H1 (cell line): ENCODE results near the gene MGST2. TPM values are rescaled to one million over a fixed set of nuclear protein-coding genes. Genes with fewer than 3 reads are reported as not detected.

ENCODE experiments used
- CTCF ChIA-PET: fragments of 300-600 bp; sonication (Branson Sonifier 250); formaldehyde crosslinking; loops from one replicate; lab custom pipeline; 2021; ENCODE audit not compliant: partially characterized antibody; lab: Charles Lee
- POLR2A ChIA-PET: fragments of 300-600 bp; sonication (Branson Sonifier 250); formaldehyde crosslinking; loops from one replicate; lab custom pipeline; 2021; ENCODE audit warnings: inconsistent platforms; ENCODE audit not compliant: partially characterized antibody; lab: Charles Lee
- DNase-seq, 2 experiments: peaks; one replicate each; pipeline versions ENCODE4 v3.0.0 to v3.0.0-alpha.2; 2010 to 2022; ENCODE audit warnings: low spot score in 2 of 2, low read depth in 1 of 2, mixed read lengths in 1 of 2
- FAIRE-seq: peaks from 2 replicates; lab custom pipeline; 2011; peaks lifted over from hg19 to GRCh38; lab: Jason Lieb, UNC
- H2AFZ ChIP-seq: 2 replicates; pipeline ENCODE4 v1.8.1; 2012; ENCODE audit warnings: low read length, inconsistent platforms
- H2AK5ac ChIP-seq: 2 replicates; pipeline ENCODE4 v1.6.1; 2013; ENCODE audit warnings: low read depth, low read length
- H2BK120ac ChIP-seq: replicated peaks from 2 replicates; pipeline ENCODE3; 2013; ENCODE audit warnings: low read depth, low read length, inconsistent platforms
- H2BK12ac ChIP-seq: 2 replicates; pipeline ENCODE4 v1.6.1; 2013; ENCODE audit warnings: low read depth, low read length
- H2BK15ac ChIP-seq: 2 replicates; pipeline ENCODE4 v1.6.1; 2013; ENCODE audit warnings: low read length
- H2BK20ac ChIP-seq: 2 replicates; pipeline ENCODE4 v1.6.1; 2013; ENCODE audit warnings: low read length
- H2BK5ac ChIP-seq: 2 replicates; pipeline ENCODE4 v1.6.1; 2013; ENCODE audit warnings: low read depth, low read length
- H3K14ac ChIP-seq: 2 replicates; pipeline ENCODE4 v1.6.1; 2013; ENCODE audit warnings: inconsistent platforms; ENCODE audit not compliant: insufficient read length
- H3K18ac ChIP-seq: 2 replicates; pipeline ENCODE4 v1.6.1; 2013; ENCODE audit warnings: low read length; ENCODE audit errors: extremely low read depth
- H3K23ac ChIP-seq: 2 replicates; pipeline ENCODE4 v1.6.1; 2013; ENCODE audit warnings: inconsistent platforms; ENCODE audit not compliant: insufficient read length
- H3K23me2 ChIP-seq: 2 replicates; pipeline ENCODE4 v1.6.1; 2013; ENCODE audit warnings: low read depth, low read length
- H3K27ac ChIP-seq: 2 replicates; pipeline ENCODE4 v1.6.1; 2011; ENCODE audit warnings: low read depth, low read length, inconsistent platforms
- H3K27me3 ChIP-seq, 4 experiments: replicated peaks in 1 of 4; 1 replicate in 1 of 4; 2 replicates in 3 of 4; pipeline versions ENCODE4 v1.6.1 to v1.8.1; 2011 to 2013; ENCODE audit warnings: low read length in 3 of 4, mild to moderate bottlenecking in 3 of 4, inconsistent platforms in 2 of 4, mixed read lengths in 2 of 4, moderate library complexity in 1 of 4; ENCODE audit not compliant: control insufficient read depth in 3 of 4, insufficient read depth in 3 of 4; ENCODE audit errors: extremely low read depth in 1 of 4
- H3K36me3 ChIP-seq, 4 experiments: 2 replicates each; pipeline versions ENCODE4 v1.6.1 to v1.8.1; 2011 to 2013; ENCODE audit warnings: mild to moderate bottlenecking in 4 of 4, low read length in 3 of 4, moderate library complexity in 2 of 4, control low read depth in 1 of 4, inconsistent platforms in 1 of 4; ENCODE audit not compliant: insufficient read depth in 4 of 4, control insufficient read depth in 2 of 4
- H3K4ac ChIP-seq: replicated peaks from 2 replicates; pipeline ENCODE3; 2013; ENCODE audit warnings: low read length, low read depth, mixed read lengths, inconsistent platforms; ENCODE audit not compliant: insufficient read length
- H3K4me1 ChIP-seq, 4 experiments: replicated peaks in 1 of 4; 1 replicate in 1 of 4; 2 replicates in 3 of 4; pipeline versions ENCODE4 v1.6.1 to v1.8.1; 2011 to 2013; ENCODE audit warnings: low read length in 3 of 4, inconsistent platforms in 2 of 4, mixed read lengths in 1 of 4; ENCODE audit not compliant: insufficient read depth in 4 of 4, control insufficient read depth in 3 of 4
- H3K4me2 ChIP-seq, 2 experiments: 2 replicates each; pipeline versions ENCODE4 v1.6.1 to v1.8.1; 2011 to 2013; ENCODE audit warnings: low read depth in 2 of 2, low read length in 2 of 2, control low read depth in 1 of 2, inconsistent platforms in 1 of 2, mild to moderate bottlenecking in 1 of 2; ENCODE audit not compliant: insufficient read depth in 1 of 2
- H3K4me3 ChIP-seq, 4 experiments: fragments of 200-600, 300-600 bp in 1 of 4; sonication (generic), shearing (Covaris generic), sonication (Bioruptor Twin) in 1 of 4; 2 replicates each; pipeline versions ENCODE4 v1.5.1 to v1.8.1; 2011 to 2016; ENCODE audit warnings: low read length in 4 of 4, low read depth in 3 of 4, control low read depth in 2 of 4, inconsistent platforms in 2 of 4, mild to moderate bottlenecking in 2 of 4, mixed read lengths in 1 of 4, moderate library complexity in 1 of 4; ENCODE audit not compliant: insufficient read depth in 2 of 4; ENCODE audit errors: extremely low read depth in 1 of 4
- H3K56ac ChIP-seq: replicated peaks from 2 replicates; pipeline ENCODE3; 2013; ENCODE audit warnings: low read depth, mild to moderate bottlenecking, mixed read lengths, low read length, inconsistent platforms; ENCODE audit not compliant: insufficient read length
- H3K79me1 ChIP-seq: 2 replicates; pipeline ENCODE4 v1.6.1; 2013; ENCODE audit warnings: low read depth, low read length, control low read depth
- H3K79me2 ChIP-seq, 2 experiments: 2 replicates each; pipeline versions ENCODE4 v1.6.1 to v1.8.1; 2012 to 2013; ENCODE audit warnings: low read length in 2 of 2, mild to moderate bottlenecking in 2 of 2, inconsistent platforms in 1 of 2; ENCODE audit not compliant: insufficient read depth in 2 of 2, control insufficient read depth in 1 of 2
- H3K9ac ChIP-seq, 4 experiments: replicated peaks in 1 of 4; 1 replicate in 1 of 4; 2 replicates in 3 of 4; pipeline versions ENCODE4 v1.6.1 to v1.8.1; 2011 to 2013; ENCODE audit warnings: low read depth in 3 of 4, low read length in 3 of 4, control low read depth in 2 of 4, mild to moderate bottlenecking in 2 of 4, moderate library complexity in 2 of 4, inconsistent platforms in 1 of 4; ENCODE audit errors: extremely low read depth in 1 of 4
- H3K9me3 ChIP-seq, 2 experiments: 2 replicates each; pipeline versions ENCODE4 v1.6.1 to v1.8.1; 2012 to 2013; ENCODE audit warnings: mild to moderate bottlenecking in 2 of 2, moderate library complexity in 2 of 2, control low read depth in 1 of 2, inconsistent platforms in 1 of 2, low read depth in 1 of 2, low read length in 1 of 2, mixed read lengths in 1 of 2; ENCODE audit not compliant: insufficient read depth in 2 of 2
- H4K20me1 ChIP-seq, 2 experiments: replicated peaks in 1 of 2; 2 replicates each; pipeline versions ENCODE3 to v1.8.1; 2011 to 2013; ENCODE audit warnings: inconsistent platforms in 2 of 2, low read length in 2 of 2, mild to moderate bottlenecking in 1 of 2; ENCODE audit not compliant: insufficient read depth in 2 of 2, control insufficient read depth in 1 of 2
- H4K5ac ChIP-seq: 2 replicates; pipeline ENCODE4 v1.6.1; 2013; ENCODE audit warnings: low read length, low read depth, mixed read lengths, inconsistent platforms; ENCODE audit not compliant: insufficient read length
- H4K8ac ChIP-seq: 2 replicates; pipeline ENCODE4 v1.8.0; 2013; ENCODE audit warnings: mild to moderate bottlenecking, moderate library complexity, low read length, inconsistent platforms; ENCODE audit not compliant: insufficient read depth; ENCODE audit errors: extremely low read depth
- H4K91ac ChIP-seq: replicated peaks from 2 replicates; pipeline ENCODE3; 2013; ENCODE audit warnings: low read length, mixed read lengths, inconsistent platforms; ENCODE audit not compliant: insufficient read length
- WGBS, 2 experiments: shearing (Covaris generic) in 1 of 2; methylation state at CpG; one replicate each; pipeline versions ENCODE4 v1.1.6 to v1.1.7; 2013 to 2015; ENCODE audit warnings: low lambda C conversion rate in 2 of 2, mixed read lengths in 2 of 2, inconsistent platforms in 1 of 2, low coverage in 1 of 2, missing lambda C conversion rate in 1 of 2; ENCODE audit not compliant: insufficient replicate concordance in 2 of 2, insufficient coverage in 1 of 2, insufficient read length in 1 of 2; ENCODE audit errors: extremely low coverage in 1 of 2, missing lambda C conversion rate in 1 of 2; 5-methylcytosine and 5-hydroxymethylcytosine counted together
- polyA plus RNA-seq, 7 experiments: library from polyadenylated mRNA; depleted of rRNA in 3 of 7; stranded (reverse) in 5 of 7; unstranded in 2 of 7; fragments of >200 nt in 5 of 7; fragments of 200-250 nt in 2 of 7; gene quantifications; 1 replicate in 5 of 7; 2 replicates in 1 of 7; 4 replicates in 1 of 7; pipeline versions ENCODE4 v1.2.1 to v1.2.3, GENCODE V29; 2011 to 2013; ENCODE audit warnings: missing spikeins in 2 of 7, mixed read lengths in 2 of 7
- total RNA-seq: library from RNA; stranded (reverse); fragmentation: NEBNext Ultra II Directional; extraction: Animal tissue kit (Norgen Biotek cat#: 25700); gene quantifications from 2 replicates; pipeline ENCODE4 v1.2.1, GENCODE V29; 2021

Gene MGST2
- total and polyA plus RNA-seq, 2 of the 8 experiments (the other 6 are each of a cell fraction or from before 2014, with no cell fraction given), result 8.0 to 13.6 TPM

GRCh38 chr4:139664442-139664841, 1.2 kb upstream of the MGST2 start:
- H2BK12ac ChIP-seq, result no peak overlapping the region
- no peak overlapping the region for H4K8ac ChIP-seq
- H4K91ac ChIP-seq, result no peak overlapping the region
- H4K5ac ChIP-seq, result no peak overlapping the region
- no peak overlapping the region for H3K4me3 ChIP-seq
- no peaks in the 10 kb centered on the region for H3K79me1 ChIP-seq
- no peak overlapping the region for H2AFZ ChIP-seq
- no peak overlapping the region for H3K23ac ChIP-seq
- no peak overlapping the region; the same call in 1 of the 2 replicates for H2BK20ac ChIP-seq
- no peak overlapping the region for H2BK120ac ChIP-seq
- H3K27ac ChIP-seq, result no peak overlapping the region
- H4K20me1 ChIP-seq, result no peaks in the 10 kb centered on the region
- no peaks in the 10 kb centered on the region for H3K36me3 ChIP-seq
- no peak overlapping the region for H2BK15ac ChIP-seq
- no peaks in the 10 kb centered on the region; a peak in 1 of 7 replicates for H3K27me3 ChIP-seq
- H3K23me2 ChIP-seq, result peaks cover 2% of the 10 kb centered on the region; the same call in 1 of the 2 replicates
- no peak overlapping the region for H3K9ac ChIP-seq
- H3K4me2 ChIP-seq, result no peak overlapping the region
- H3K56ac ChIP-seq, result no peak overlapping the region
- peaks cover 0 to 3% (median 0%) of the 10 kb centered on the region in 4 experiments; a peak in 3 of 7 replicates for H3K4me1 ChIP-seq
- H3K9me3 ChIP-seq, result no peaks in the 10 kb centered on the region
- FAIRE-seq (no peak), DNase-seq (no peak)
- CTCF ChIA-PET, result interaction anchor here (0.7 to 21.5 kb wide), 8 partner anchors 12 to 616 kb away, joined by 3 to 239 read pairs (median 4); no protein-coding TSS in a partner anchor
- no peaks in the 10 kb centered on the region for H3K79me2 ChIP-seq
- H3K4ac ChIP-seq, result no peak overlapping the region
- H3K18ac ChIP-seq, result no peak overlapping the region
- no peak overlapping the region for H3K14ac ChIP-seq
- WGBS, 2 experiments, result 78% methylated on average over 2 of the region's 2 CpGs; no CpG with 5 or more reads in 1 of the 2 experiments
- POLR2A ChIA-PET, result no interaction called here
- no peak overlapping the region for H2BK5ac ChIP-seq
- no peak overlapping the region for H2AK5ac ChIP-seq
